Neuronal stem cell (in vitro differentiated cells): ENCODE measurements around the gene NSD1.

Experiments
- DNase-seq: peaks from one replicate; pipeline ENCODE4 v3.0.0-alpha.2; 2013; ENCODE audit warnings: low spot score
- H2AFZ ChIP-seq: one replicate; pipeline ENCODE4 v1.6.1; 2013; ENCODE audit warnings: mild to moderate bottlenecking, low read length, inconsistent platforms
- H2AK5ac ChIP-seq: 2 replicates; pipeline ENCODE4 v1.6.1; 2013; ENCODE audit warnings: low read depth, mild to moderate bottlenecking, inconsistent platforms, low read length, moderate library complexity, mixed read lengths
- H2BK120ac ChIP-seq: 2 replicates; pipeline ENCODE4 v1.6.1; 2013; ENCODE audit warnings: low read depth, mild to moderate bottlenecking, inconsistent platforms, low read length, moderate library complexity, mixed read lengths
- H2BK12ac ChIP-seq: one replicate; pipeline ENCODE4 v1.6.1; 2013; ENCODE audit warnings: low read length, inconsistent platforms
- H2BK15ac ChIP-seq: 2 replicates; pipeline ENCODE4 v1.6.1; 2013; ENCODE audit warnings: mild to moderate bottlenecking, low read length, inconsistent platforms, mixed read lengths
- H2BK5ac ChIP-seq: one replicate; pipeline ENCODE4 v1.6.1; 2013; ENCODE audit warnings: inconsistent platforms, mild to moderate bottlenecking, low read length, moderate library complexity
- H3K14ac ChIP-seq: one replicate; pipeline ENCODE4 v1.6.1; 2013; ENCODE audit warnings: low read length, inconsistent platforms
- H3K18ac ChIP-seq: 2 replicates; pipeline ENCODE4 v1.6.1; 2013; ENCODE audit warnings: low read length, inconsistent platforms
- H3K23ac ChIP-seq: 2 replicates; pipeline ENCODE4 v1.6.1; 2013; ENCODE audit warnings: low read depth, mild to moderate bottlenecking, mixed read lengths, low read length, inconsistent platforms; ENCODE audit not compliant: poor library complexity
- H3K27ac ChIP-seq: replicated peaks from 3 replicates; pipeline ENCODE4 v1.5.1; 2013; ENCODE audit warnings: low read length, inconsistent platforms
- H3K27me3 ChIP-seq, 3 experiments: 2 replicates each; pipeline ENCODE4 v1.6.1; 2013; ENCODE audit warnings: low read length in 3 of 3, mild to moderate bottlenecking in 2 of 3, inconsistent platforms in 1 of 3, low read depth in 1 of 3, mixed read lengths in 1 of 3, moderate library complexity in 1 of 3; ENCODE audit not compliant: control insufficient read depth in 3 of 3, insufficient read depth in 3 of 3
- H3K36me3 ChIP-seq, 2 donors: replicated peaks in 1 of 2; 2 replicates each; pipeline ENCODE4 v1.6.1; 2013; ENCODE audit warnings: low read length in 2 of 2; ENCODE audit not compliant: control insufficient read depth in 2 of 2, insufficient read depth in 2 of 2
- H3K4ac ChIP-seq: 2 replicates; pipeline ENCODE4 v1.6.1; 2013; ENCODE audit warnings: inconsistent platforms, mild to moderate bottlenecking, low read length, moderate library complexity
- H3K4me1 ChIP-seq, 2 donors: 1 replicate in 1 of 2; 2 replicates in 1 of 2; pipeline ENCODE4 v1.6.1; 2013; ENCODE audit warnings: low read length in 2 of 2, low read depth in 1 of 2; ENCODE audit not compliant: control insufficient read depth in 2 of 2, insufficient read depth in 1 of 2
- H3K4me2 ChIP-seq: one replicate; pipeline ENCODE4 v1.6.1; 2013; ENCODE audit warnings: mild to moderate bottlenecking, low read length, inconsistent platforms; ENCODE audit not compliant: insufficient read depth, poor library complexity, severe bottlenecking
- H3K4me3 ChIP-seq, 2 donors: 2 replicates each; pipeline ENCODE4 v1.5.1; 2013; ENCODE audit warnings: low read length in 2 of 2, mild to moderate bottlenecking in 2 of 2, inconsistent platforms in 1 of 2, moderate library complexity in 1 of 2
- H3K79me1 ChIP-seq: one replicate; pipeline ENCODE4 v1.6.1; 2013; ENCODE audit warnings: low read depth, mild to moderate bottlenecking, inconsistent platforms, low read length, moderate library complexity
- H3K9ac ChIP-seq: one replicate; pipeline ENCODE4 v1.6.1; 2013; ENCODE audit warnings: mild to moderate bottlenecking, low read depth, low read length, inconsistent platforms; ENCODE audit not compliant: poor library complexity
- H3K9me3 ChIP-seq, 2 donors: replicated peaks in 1 of 2; 2 replicates each; pipeline versions ENCODE3 to v1.6.1; 2013; ENCODE audit warnings: low read length in 2 of 2, mild to moderate bottlenecking in 2 of 2, inconsistent platforms in 1 of 2, low read depth in 1 of 2, mixed read lengths in 1 of 2, moderate library complexity in 1 of 2; ENCODE audit not compliant: control insufficient read depth in 2 of 2, insufficient read depth in 1 of 2
- H4K8ac ChIP-seq: one replicate; pipeline ENCODE4 v1.6.1; 2013; ENCODE audit warnings: low read depth, mild to moderate bottlenecking, inconsistent platforms, low read length, moderate library complexity
- H4K91ac ChIP-seq: one replicate; pipeline ENCODE4 v1.6.1; 2013; ENCODE audit warnings: low read length, low read depth, mild to moderate bottlenecking, inconsistent platforms; ENCODE audit not compliant: poor library complexity
- WGBS, 2 donors: extraction: QIAGEN DNeasy Blood & Tissue Kit; methylation state at CpG; one replicate each; pipeline ENCODE4 v1.1.7; 2013; ENCODE audit warnings: missing lambda C conversion rate in 2 of 2, mixed read lengths in 1 of 2; ENCODE audit not compliant: insufficient read length in 2 of 2, insufficient replicate concordance in 1 of 2; ENCODE audit errors: extremely low coverage in 2 of 2; 5-methylcytosine and 5-hydroxymethylcytosine counted together

Gene NSD1

GRCh38 chr5:177230660-177231059, 97.1 kb downstream of the NSD1 start:
- H2AFZ ChIP-seq, result no peak overlapping the region
- no peaks in the 10 kb centered on the region for H3K79me1 ChIP-seq
- no peak overlapping the region for H3K4ac ChIP-seq
- H3K4me3 ChIP-seq, result no peak overlapping the region
- no peak overlapping the region for H4K91ac ChIP-seq
- no peak overlapping the region for H3K14ac ChIP-seq
- no peak overlapping the region for H2BK5ac ChIP-seq
- no peaks in the 10 kb centered on the region for H3K4me1 ChIP-seq
- H2BK15ac ChIP-seq, result no peak overlapping the region
- H3K9ac ChIP-seq, result no peak overlapping the region
- H2AK5ac ChIP-seq, result no peak overlapping the region
- H3K27me3 ChIP-seq, result peaks cover 0 to 8% (median 0%) of the 10 kb centered on the region in 3 experiments
- WGBS, 2 donors, result no CpG with 5 or more reads among the region's 6 CpGs
- H3K9me3 ChIP-seq, result no peaks in the 10 kb centered on the region
- no peak overlapping the region for H2BK12ac ChIP-seq
- H3K23ac ChIP-seq, result no peak overlapping the region
- no peak overlapping the region for H3K27ac ChIP-seq
- no peak for DNase-seq
- no peak overlapping the region for H4K8ac ChIP-seq
- peak overlapping the region; percentile 48 for H3K18ac ChIP-seq
- no peak overlapping the region for H3K4me2 ChIP-seq
- no peaks in the 10 kb centered on the region for H3K36me3 ChIP-seq
- H2BK120ac ChIP-seq, result no peak overlapping the region

- Histone ChIP-seq H3K23ac (no peak overlapping the region), H3K4ac (no peak overlapping the region), H3K27me3 (peaks cover 0 to 8% (median 0%) of the 10 kb centered on the region in 3 experiments), H2BK15ac (no peak overlapping the region), H3K4me3 (no peak overlapping the region), H3K18ac (no peak overlapping the region), H3K4me2 (no peak overlapping the region), H3K36me3 (peaks cover 0 to under 1% of the 10 kb centered on the region in 2 donors), H3K14ac (no peak overlapping the region), H3K27ac (no peak overlapping the region), H2BK120ac (no peak overlapping the region), H2AK5ac (no peak overlapping the region), H3K9ac (no peak overlapping the region), H3K79me1 (no peaks in the 10 kb centered on the region), H4K91ac (no peak overlapping the region), H4K8ac (no peak overlapping the region), H2BK5ac (no peak overlapping the region), H2BK12ac (no peak overlapping the region), H3K9me3 (no peaks in the 10 kb centered on the region), H3K4me1 (no peaks in the 10 kb centered on the region), H2AFZ (no peak overlapping the region)
- no CpG with 5 or more reads among the region's 11 CpGs for whole genome bisulfite sequencing, 2 donors
- DNase-seq, result no peak
These were observed 98.1 kb downstream of the NSD1 start for GRCh38 chr5:177231479-177232250.

- H3K4me3 ChIP-seq, result no peak overlapping the region
These were observed 98.8 kb downstream of the NSD1 start for GRCh38 chr5:177232358-177232757.

GRCh38 chr5:177232761-177233160, 99.2 kb downstream of the NSD1 start:
- no peak overlapping the region for H3K4me3 ChIP-seq
- no peak overlapping the region for H2AK5ac ChIP-seq
- H3K36me3 ChIP-seq, result peaks cover 0 to 3% of the 10 kb centered on the region in 2 donors
- no peak overlapping the region for H3K4ac ChIP-seq
- no peak overlapping the region for H3K4me2 ChIP-seq
- no peak overlapping the region for H3K18ac ChIP-seq
- H3K9ac ChIP-seq, result no peak overlapping the region
- no peaks in the 10 kb centered on the region for H3K9me3 ChIP-seq
- no peak overlapping the region for H2BK12ac ChIP-seq
- H3K27ac ChIP-seq, result no peak overlapping the region
- peaks cover 2% of the 10 kb centered on the region for H3K79me1 ChIP-seq
- H2AFZ ChIP-seq, result no peak overlapping the region
- H2BK15ac ChIP-seq, result no peak overlapping the region
- DNase-seq, result no peak
- no peak overlapping the region for H3K14ac ChIP-seq
- no peak overlapping the region for H3K23ac ChIP-seq
- H3K4me1 ChIP-seq, result no peaks in the 10 kb centered on the region
- H2BK120ac ChIP-seq, result no peak overlapping the region
- no peak overlapping the region for H4K91ac ChIP-seq
- WGBS, 2 donors, result no CpG with 5 or more reads among the region's 1 CpG
- H3K27me3 ChIP-seq, result peaks cover 0 to 8% (median 0%) of the 10 kb centered on the region in 3 experiments
- H2BK5ac ChIP-seq, result no peak overlapping the region
- no peak overlapping the region for H4K8ac ChIP-seq

More at GRCh38 chr5:177232358-177232757, 98.8 kb downstream of the NSD1 start:
- Histone ChIP-seq H2BK120ac (no peak overlapping the region), H3K18ac (no peak overlapping the region), H3K4ac (no peak overlapping the region), H3K27me3 (peaks cover 0 to 8% (median 0%) of the 10 kb centered on the region in 3 experiments), H3K27ac (no peak overlapping the region), H4K91ac (no peak overlapping the region), H3K23ac (no peak overlapping the region), H3K36me3 (peaks cover 0 to 3% of the 10 kb centered on the region in 2 donors), H2BK15ac (no peak overlapping the region), H2BK12ac (no peak overlapping the region), H3K4me1 (no peaks in the 10 kb centered on the region), H2AK5ac (no peak overlapping the region), H3K79me1 (peaks cover 2% of the 10 kb centered on the region), H3K9me3 (no peaks in the 10 kb centered on the region), H3K14ac (no peak overlapping the region), H2BK5ac (no peak overlapping the region), H3K9ac (no peak overlapping the region), H2AFZ (no peak overlapping the region), H3K4me2 (no peak overlapping the region), H4K8ac (no peak overlapping the region)
- no peak for DNase-seq
- WGBS, 2 donors, result no CpG with 5 or more reads among the region's 4 CpGs
